Activated CD4-positive, alpha-beta T cell treated with anti-CD3 and anti-CD28 coated beads, Interleukin-2, Interleukin-6, amounts not matched to agents 100 ng/mL and 50 ng/mL, durations not matched to agents 16 hours and 8 hours (primary cell): Measurements from ENCODE around the gene CLCN6.

ENCODE experiments used
- DNase-seq: peaks from one replicate; pipeline ENCODE4 v3.0.0-alpha.2; 2020

CLCN6 gene

DNA sequence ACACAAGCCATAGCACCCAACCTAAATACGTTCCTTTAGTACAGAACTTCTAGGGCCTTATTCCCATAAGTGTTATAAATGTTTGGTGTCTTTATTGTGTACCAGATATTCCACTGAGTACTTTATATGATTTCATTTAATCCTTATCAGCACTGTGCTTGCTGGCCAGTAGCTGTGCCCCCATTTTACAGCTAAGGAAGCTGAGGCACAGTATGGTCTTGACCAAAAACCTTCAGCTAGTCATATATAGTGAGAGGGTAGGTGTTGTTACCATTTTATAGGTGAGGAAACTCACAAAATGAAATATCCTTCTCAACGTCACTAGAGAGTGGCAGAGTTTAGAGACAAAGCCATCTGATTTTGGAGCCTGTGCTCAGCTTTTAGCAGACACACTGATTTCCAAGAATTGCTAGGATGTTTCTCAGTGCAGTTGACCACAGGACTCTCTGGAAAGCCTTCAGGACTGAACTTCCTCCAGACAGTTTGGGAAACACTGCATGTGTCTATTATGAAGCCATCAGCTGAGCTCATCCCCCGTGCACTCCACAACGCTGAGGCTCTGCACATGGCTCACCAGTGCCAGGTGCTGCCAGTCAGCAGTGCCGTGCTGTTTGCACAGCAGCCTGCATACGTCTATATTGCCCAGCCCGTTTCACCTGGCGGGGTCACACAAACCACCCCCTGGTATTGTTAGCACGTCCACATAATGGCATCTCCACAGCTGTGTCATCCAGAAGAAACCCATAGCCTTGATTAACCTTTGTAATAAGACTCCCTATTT is 26.1 kb downstream of the CLCN6 start:
- DNase-seq, result no peak

DNA sequence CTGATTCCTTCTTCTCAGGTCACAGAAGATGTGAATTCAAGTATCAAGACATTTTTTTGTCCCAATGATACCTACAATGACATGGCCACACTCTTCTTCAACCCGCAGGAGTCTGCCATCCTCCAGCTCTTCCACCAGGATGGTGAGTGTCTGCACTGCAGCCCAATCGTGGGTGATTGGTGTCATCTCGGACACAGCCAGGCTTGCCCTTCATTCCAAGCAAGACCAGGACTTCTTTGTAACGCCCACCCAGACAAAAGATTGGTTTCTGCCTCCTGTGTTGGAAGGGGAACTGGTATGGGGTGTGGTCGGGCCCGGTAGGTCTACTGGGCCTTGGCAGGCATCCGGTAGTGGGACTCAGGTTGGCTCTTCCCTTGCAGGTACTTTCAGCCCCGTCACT is 27.5 kb downstream of the CLCN6 start:
- DNase-seq, result no peak

DNA sequence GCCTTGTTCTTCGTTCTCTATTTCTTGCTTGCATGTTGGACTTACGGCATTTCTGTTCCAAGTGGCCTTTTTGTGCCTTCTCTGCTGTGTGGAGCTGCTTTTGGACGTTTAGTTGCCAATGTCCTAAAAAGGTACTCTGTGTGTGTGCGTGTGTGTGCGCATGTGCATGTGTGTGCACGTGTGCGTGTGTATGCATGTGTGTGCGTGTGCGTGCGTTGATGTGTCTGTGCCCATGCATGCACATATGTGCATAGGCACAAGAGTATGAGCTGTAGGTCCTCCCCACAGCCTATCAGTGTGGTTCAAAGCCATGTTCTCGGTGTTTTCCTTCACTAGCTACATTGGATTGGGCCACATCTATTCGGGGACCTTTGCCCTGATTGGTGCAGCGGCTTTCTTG is 27.9 kb downstream of the CLCN6 start:
- no peak for DNase-seq

DNA sequence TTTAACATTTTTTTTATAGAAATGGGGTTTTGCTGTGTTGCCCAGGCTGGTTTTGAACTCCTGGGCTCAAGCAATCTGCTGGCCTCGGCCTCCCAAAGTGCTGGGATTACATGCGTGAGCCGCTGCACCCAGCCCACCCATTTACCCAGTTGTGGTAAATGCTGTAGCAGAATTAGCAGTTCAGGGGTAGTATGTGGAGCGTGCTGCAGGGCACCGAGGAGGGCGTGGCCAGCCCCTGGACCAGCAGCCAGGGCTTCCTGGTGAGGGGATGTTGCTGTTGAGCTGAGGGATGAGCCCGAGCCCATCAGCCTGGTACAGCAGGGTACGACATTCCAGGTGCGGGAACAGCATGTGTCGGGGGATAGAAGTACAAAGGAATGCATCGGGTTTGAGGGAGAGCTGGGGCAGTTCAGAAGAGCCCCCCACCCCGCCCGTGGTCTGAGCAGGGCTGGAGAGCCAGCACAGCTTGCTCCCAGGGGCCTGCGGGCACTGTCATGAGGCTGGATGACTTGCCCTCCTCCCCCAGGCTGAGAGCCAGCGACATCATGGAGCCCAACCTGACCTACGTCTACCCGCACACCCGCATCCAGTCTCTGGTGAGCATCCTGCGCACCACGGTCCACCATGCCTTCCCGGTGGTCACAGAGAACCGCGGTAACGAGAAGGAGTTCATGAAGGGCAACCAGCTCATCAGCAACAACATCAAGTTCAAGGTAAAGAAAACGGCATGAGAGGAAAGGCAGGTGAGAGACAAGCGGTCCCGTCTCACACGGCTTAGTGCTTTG is 29.6 kb downstream of the CLCN6 start:
- DNase-seq, result no peak

DNA sequence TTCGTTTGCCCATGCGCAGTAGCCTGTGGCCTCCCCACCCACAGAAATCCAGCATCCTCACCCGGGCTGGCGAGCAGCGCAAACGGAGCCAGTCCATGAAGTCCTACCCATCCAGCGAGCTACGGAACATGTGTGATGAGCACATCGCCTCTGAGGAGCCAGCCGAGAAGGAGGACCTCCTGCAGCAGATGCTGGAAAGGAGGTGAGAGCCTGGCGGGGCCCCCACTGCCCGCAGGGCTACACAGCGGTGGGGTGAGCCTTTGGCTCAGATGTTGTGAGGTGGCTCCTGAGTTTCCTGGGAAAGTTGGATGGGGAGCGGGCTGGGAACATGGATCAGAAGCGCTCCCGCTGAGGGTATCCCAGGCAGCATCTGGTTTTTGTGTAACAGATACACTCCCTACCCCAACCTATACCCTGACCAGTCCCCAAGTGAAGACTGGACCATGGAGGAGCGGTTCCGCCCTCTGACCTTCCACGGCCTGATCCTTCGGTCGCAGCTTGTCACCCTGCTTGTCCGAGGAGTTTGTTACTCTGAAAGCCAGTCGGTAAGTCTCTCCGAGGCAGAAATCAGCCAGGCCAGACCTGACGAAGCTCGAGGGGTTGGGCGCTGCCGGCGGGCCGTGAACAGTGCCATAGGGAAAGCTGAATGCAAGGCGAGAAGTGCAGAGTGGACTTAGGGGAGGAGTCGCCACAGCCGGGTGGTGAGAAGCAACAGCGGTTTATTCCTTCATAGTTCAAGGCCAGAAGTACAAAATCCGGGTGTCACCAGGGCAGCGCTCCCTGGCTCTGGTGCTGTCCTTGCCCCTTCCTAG is 31.2 kb downstream of the CLCN6 start:
- no peak for DNase-seq

DNA sequence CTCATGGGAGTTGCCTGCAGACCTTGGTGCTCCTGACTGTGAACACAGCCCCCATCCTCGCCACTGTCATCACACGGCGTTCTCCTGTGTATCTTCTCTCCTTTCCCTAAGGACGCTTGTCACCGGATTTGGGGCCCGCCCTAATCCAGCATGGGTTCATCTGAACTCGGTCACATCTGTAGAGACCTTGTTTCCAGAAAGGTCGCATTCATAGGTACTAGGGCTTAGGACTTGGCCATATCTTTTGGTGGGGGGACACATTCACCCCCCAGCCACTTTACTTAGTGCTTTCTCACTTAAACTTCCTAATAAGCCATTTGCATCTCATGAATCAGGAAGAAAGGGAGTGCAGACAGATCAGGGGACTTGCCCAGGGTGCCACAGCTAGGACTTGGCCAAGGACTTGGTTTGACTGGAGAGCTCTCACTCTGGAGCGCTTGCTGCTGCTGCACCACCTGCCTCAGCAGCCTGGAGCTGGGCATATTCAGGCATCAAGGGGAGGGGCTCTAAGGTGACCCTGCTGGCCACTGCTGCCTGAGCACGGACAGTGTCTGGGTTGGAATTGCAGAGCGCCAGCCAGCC is 31.9 kb downstream of the CLCN6 start:
- DNase-seq, result no peak

DNA sequence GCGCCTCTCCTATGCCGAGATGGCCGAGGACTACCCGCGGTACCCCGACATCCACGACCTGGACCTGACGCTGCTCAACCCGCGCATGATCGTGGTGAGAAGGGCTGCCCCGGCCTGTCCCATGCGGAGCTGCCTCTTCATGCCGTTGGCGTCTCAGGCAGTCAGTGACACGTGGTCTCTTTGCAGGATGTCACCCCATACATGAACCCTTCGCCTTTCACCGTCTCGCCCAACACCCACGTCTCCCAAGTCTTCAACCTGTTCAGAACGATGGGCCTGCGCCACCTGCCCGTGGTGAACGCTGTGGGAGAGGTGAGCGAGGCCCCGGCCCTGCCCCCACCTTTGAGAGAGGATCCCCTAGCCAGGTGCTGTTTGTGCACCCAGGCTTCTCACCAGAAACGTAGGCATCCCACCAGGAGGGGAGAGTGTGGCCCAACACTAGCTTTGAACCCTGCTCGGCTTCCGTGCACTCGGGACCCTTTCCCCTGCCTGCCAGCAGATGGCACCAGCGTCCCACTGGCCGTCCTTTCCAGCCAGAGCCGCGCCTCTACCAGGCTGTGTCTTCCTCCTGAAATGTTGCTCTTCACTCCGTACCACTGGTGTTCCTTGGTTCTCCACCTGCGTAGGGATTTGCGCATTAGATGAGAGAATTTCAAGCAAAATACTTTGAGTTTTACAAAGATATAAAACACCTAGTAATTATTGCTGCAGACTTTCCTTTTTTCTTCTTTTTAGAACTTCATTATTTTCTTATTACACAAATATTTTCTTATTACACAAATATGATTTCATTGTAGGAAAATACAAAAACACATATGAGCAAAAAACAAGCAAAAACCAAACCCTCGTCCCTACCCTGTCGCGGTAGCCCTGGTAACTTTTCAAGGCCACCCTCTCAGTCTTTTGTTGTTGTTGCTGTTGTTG is 32.6 kb downstream of the CLCN6 start:
- peak; percentile 79 for DNase-seq

DNA sequence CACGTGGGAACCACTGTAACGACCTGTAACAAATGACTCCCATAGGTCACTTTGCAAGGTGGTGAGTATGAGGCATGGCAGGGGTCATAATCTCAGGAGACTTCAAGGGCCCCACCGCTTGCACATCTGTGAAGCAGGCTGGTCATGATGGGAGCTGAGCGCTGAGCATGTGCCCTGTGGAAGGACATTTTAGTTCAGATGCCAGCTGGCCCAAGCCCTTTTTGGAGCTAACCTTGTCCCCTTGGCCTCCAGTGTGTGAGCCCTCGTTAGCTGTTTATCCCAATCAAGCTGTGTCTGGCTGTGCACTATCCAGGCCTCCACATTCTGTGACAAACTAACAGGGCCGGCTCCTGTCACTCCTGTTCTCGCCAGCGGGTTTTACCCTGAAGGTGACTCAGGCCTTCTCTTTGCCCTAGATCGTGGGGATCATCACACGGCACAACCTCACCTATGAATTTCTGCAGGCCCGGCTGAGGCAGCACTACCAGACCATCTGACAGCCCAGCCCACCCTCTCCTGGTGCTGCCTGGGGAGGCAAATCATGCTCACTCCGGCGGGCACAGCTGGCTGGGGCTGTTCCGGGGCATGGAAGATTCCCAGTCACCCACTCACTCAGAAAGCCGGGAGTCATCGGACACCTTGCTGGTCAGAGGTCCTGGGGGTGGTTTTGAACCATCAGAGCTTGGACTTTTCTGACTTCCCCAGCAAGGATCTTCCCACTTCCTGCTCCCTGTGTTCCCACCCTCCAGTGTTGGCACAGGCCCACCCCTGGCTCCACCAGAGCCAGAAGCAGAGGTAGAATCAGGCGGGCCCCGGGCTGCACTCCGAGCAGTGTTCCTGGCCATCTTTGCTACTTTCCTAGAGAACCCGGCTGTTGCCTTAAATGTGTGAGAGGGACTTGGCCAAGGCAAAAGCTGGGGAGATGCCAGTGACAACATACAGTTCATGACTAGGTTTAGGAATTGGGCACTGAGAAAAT is 34.0 kb downstream of the CLCN6 start:
- no peak for DNase-seq

DNA sequence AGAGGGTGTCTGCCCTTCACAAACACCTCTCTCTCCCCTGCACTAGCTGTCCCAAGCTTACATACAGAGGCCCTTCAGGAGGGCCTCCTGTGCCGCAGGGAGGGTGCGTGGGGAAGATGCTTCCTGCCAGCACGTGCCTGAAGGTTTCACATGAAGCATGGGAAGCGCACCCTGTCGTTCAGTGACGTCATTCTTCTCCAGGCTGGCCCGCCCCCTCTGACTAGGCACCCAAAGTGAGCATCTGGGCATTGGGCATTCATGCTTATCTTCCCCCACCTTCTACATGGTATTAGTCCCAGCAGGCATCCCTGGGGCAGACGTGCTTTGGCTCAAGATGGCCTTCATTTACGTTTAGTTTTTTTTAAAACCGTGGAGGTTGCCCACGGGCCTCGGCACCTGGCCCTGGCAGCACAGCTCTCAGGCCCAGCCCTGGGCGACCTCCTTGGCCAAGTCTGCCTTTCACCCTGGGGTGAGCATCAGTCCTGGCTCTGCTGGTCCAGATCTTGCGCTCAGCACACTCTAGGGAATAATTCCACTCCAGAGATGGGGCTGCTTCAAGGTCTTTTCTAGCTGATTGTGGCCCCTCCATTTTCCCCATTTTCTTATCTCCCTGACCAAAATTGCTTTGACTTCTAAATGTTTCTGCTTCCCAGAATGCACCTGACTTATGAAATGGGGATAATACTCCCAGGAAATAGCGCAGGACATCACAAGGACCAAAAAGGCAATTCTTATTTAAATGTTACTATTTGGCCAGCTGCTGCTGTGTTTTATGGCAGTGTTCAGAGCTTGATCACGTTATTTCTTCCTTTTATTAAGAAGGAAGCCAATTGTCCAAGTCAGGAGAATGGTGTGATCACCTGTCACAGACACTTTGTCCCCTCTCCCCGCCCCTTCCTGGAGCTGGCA is 35.5 kb downstream of the CLCN6 start:
- no peak for DNase-seq

DNA sequence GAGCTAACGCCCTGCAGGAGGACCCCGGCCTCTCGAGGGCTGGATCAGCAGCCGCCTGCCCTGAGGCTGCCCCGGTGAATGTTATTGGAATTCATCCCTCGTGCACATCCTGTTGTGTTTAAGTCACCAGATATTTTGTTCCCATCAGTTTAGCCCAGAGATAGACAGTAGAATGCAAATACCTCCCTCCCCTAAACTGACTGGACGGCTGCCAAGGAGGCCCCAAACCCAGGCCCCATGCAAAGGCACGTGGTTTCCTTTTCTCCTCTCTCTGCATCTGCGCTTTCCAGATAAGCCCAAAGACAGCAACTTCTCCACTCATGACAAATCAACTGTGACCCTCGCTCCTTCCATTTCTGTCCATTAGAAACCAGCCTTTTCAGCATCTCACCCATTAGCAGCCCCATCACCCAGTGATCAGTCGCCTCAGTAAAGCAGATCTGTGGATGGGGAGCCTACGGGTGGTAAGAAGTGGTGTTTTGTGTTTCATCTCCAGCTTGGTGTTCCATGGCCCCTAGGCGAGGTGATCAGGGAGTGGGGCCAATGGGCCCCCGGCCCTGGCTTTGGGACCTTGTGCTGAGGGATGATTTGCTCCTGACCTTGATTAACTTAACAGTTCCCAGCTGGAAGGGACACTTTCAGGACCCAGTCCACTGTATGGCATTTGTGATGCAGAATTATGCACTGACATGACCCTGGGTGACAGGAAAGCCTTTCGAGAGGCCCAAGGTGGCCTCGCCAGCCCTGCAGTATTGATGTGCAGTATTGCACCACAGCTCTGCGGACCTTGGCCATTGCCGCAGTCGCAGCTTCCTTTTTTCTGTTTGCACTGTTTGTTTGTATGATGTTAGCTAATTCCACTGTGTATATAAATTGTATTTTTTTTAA is 36.4 kb downstream of the CLCN6 start:
- no peak for DNase-seq

DNA sequence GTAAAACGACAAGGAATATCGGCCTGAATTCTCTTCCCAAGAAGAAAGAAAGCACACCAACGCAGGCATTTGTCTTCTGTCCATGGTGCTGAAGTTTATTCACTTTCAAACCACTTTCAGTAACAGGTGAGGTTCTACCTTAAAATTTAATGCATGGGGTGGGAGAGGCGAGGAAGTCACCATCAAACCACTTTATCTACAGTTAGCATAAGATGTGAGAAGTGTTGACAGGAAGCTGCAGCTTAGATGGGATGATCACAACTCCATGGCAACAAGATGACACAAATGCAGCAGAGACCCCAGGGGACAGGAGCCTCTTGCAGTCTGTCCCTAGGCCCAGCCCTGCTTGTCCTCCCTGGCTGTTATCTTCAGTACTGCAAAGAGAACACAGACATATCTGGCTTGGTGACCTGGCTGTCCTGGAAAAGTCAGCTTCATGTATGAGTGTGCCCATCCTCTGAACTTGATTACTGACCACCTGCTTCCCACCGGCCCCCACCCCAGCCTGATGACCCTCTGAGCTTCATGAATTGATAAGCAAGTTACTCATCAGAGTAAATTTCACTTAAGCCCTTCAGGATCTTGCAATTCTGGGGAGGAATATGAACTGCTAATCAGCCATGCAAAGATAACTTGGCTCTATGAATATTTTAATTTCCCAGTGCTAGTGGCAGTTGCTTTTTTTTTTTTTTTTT is 39.8 kb downstream of the CLCN6 start:
- no peak for DNase-seq

DNA sequence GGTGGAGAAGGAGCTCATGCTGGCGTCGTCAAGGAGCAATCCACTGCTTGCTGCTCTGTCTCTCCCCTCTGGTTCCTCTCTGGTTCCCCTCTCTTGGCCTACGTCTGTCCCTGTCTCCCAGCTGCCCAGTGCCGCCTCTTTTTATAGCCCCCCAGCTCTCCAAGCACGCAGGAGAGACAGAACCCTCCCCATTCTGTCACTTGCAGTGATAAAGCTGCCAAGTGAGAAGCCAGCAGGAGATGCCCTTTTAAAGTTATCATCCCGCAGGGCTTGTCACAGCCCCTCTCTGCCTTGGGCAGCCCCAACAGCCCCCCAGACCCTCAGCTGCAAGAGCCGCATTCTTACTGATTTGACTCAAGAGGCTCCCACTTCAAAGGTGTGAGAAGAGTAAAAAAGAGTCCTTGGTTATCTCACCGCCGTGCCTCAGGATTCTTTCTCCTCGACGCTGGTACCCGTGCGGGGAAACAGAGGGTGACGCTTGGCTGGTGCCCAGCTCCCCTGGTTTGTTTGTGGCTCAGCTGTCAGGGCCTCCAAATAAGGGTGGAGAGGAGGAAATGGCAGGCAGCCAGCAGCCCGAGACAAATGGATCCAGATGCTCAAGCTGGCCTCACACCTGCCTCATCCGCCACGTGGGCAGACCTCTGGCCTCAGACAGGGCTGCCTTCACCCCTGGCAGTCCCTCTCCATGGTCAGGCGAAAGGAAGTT is 41.8 kb downstream of the CLCN6 start, which contains the start of gene NPPA:
Gene NPPA, minus strand, starts transcription at position 117 of the 706 bp plus-strand sequence. Its CDS starts 99 bp downstream, at position 18.
- no peak for DNase-seq

DNA sequence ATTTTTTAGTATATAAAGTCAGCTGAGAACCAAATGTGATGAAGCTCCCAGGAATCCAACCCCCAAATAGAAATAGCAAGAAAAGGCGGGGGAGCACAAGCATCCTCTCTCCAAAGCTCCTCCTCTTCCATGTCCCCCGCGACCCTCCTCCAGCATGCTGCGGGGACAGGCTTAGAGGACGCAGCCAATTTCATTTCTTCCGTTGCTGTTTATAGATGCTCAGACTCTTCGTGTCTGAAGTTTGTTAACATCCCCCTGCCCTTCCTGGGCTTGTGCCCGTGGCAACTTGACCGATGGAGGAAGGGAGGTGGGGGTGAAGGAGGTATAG is 42.3 kb downstream of the CLCN6 start:
- DNase-seq, result no peak

DNA sequence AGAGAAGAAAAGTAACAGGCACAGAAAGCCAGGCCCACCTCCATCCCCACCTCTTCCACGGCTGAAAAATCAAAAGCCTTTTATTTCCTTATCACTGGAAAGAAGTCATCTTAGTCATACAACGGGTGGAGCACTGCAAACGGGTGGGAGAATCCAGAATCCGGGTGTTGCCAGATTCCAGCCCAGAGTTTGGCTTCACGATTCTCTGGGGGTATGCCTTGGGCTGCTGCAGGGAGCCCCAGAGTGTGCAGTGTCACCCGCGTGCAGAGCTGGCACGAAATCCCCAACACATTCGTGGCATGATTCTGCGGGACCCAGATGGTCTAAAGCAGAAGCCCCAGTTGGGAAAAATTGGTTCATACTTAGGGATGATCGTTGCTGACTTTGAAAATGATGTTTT is 44.2 kb downstream of the CLCN6 start:
- no peak for DNase-seq

DNA sequence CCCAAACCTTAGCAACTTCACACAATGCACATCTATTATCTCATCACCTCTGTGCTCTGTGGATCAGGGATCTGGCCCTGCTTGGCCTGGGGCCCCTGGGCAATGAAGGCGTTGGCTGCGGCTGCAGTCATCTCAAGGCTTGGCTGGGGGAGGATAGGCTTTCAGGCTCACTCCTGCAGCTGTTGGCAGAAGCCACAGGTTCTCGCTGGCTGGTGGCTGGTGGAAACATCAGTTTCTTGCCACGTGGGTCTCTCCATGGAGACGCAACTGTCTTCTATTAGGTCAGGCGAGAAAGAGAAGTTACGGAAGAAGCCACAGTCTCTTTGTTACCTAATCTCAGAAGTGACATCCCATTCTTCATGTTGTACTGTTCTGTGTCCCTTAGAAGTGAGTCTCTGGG is 45.2 kb downstream of the CLCN6 start:
- no peak for DNase-seq

DNA sequence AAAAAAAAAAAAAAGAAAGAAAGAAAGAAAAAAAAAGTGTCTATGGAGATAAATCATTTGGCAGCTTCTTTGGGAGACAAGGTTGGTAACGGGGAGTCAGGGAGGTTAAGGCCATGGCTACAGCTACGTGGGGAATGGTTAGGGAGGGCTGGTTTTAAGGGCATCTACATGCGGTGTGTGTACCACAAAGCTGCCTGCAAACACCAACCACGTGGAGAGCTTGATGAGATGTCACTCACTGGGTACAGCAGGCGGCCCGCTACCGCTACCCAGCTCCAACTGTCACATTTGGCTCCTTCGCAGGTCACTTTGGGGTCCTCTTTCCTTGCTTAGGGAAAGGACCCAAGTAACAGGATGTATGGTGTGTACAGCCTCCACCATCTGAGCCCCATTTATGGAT is 48.5 kb downstream of the CLCN6 start:
- DNase-seq, result no peak

DNA sequence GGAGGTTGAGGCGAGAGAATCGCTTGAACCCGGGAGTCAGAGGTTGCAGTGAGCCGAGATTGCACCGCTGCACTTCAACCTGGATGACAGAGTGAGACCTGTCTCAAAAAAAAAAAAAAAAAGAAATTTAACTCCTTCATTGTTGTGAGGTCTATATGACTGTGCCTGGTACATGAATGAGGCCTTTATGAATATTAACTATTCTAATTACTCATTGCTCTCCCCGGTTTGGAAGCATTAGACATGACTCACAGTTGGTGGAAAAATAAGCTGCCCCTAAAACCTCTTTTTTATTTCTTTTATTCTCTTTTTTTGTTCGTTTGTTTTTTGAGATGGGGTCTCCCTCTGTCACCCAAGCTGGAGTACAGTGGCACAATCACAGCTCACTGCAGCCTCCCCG is 49.4 kb downstream of the CLCN6 start:
- DNase-seq, result peak; percentile 30
